Neural cell (in vitro differentiated cells): ENCODE measurements around the gene PAPPA2. TPM values are rescaled to one million over a fixed set of nuclear protein-coding genes. Genes with fewer than 3 reads are reported as not detected.

Experiments
- H2AFZ ChIP-seq: fragments of 200-600, 300-800 bp; sonication (generic), shearing (Covaris generic); 2 replicates; pipeline ENCODE4 v1.6.0; 2014; ENCODE audit warnings: low read depth, mild to moderate bottlenecking, antibody characterized with exemption, low read length, moderate library complexity
- H3F3A ChIP-seq: fragments of 200-600 bp; shearing (Covaris generic); 2 replicates; pipeline ENCODE4 v1.6.1; 2016; ENCODE audit warnings: mild to moderate bottlenecking, moderate library complexity, mixed read lengths, antibody characterized with exemption, low read length; ENCODE audit not compliant: insufficient read depth, poor library complexity, severe bottlenecking
- H3K27ac ChIP-seq: fragments of 200-600, 300-800 bp; sonication (generic), shearing (Covaris generic); 2 replicates; pipeline ENCODE4 v1.5.1; 2014; ENCODE audit warnings: mild to moderate bottlenecking, low read length, moderate library complexity
- H3K27me3 ChIP-seq: fragments of 300-800, 200-600 bp; sonication (generic), shearing (Covaris generic); 2 replicates; pipeline ENCODE4 v1.6.0; 2014; ENCODE audit warnings: mild to moderate bottlenecking, low read depth, low read length, moderate library complexity; ENCODE audit not compliant: insufficient read depth
- H3K36me3 ChIP-seq: fragments of 300-800, 200-600 bp; sonication (generic), shearing (Covaris generic); 2 replicates; pipeline ENCODE4 v1.5.1; 2014; ENCODE audit warnings: mild to moderate bottlenecking, antibody characterized with exemption, low read length, moderate library complexity; ENCODE audit not compliant: insufficient read depth
- H3K4me2 ChIP-seq: fragments of 300-800, 200-600 bp; sonication (generic), shearing (Covaris generic); 2 replicates; pipeline ENCODE4 v1.6.0; 2014; ENCODE audit warnings: mild to moderate bottlenecking, low read length
- H3K4me3 ChIP-seq: fragments of 300-800, 200-600 bp; sonication (generic), shearing (Covaris generic); 2 replicates; pipeline ENCODE4 v1.5.1; 2014; ENCODE audit warnings: mild to moderate bottlenecking, low read length, moderate library complexity
- H3K79me2 ChIP-seq: fragments of 200-600 bp; shearing (Covaris generic); replicated peaks from 2 replicates; pipeline ENCODE4 v1.6.0; 2014; ENCODE audit warnings: mild to moderate bottlenecking, low read length, moderate library complexity; ENCODE audit not compliant: insufficient read depth
- H3K9ac ChIP-seq: fragments of 300-800, 200-600 bp; sonication (generic), shearing (Covaris generic); 2 replicates; pipeline ENCODE4 v1.6.1; 2016; ENCODE audit warnings: mild to moderate bottlenecking, low read length, mixed read lengths
- H3K9me2 ChIP-seq: fragments of 200-600 bp; shearing (Covaris generic); 2 replicates; pipeline ENCODE4 v1.6.1; 2016; ENCODE audit warnings: mild to moderate bottlenecking, low read length, mixed read lengths; ENCODE audit not compliant: insufficient read depth
- H3K9me3 ChIP-seq: fragments of 200-600, 300-800 bp; sonication (generic), shearing (Covaris generic); 2 replicates; pipeline ENCODE4 v1.6.1; 2016; ENCODE audit warnings: mild to moderate bottlenecking, mixed run types, low read length, moderate library complexity, mixed read lengths
- H4K20me1 ChIP-seq: fragments of 200-600 bp; shearing (Covaris generic); 2 replicates; pipeline ENCODE4 v1.6.1; 2016; ENCODE audit warnings: mild to moderate bottlenecking, mixed run types; ENCODE audit not compliant: insufficient read depth
- EP300 ChIP-seq: fragments of 450-650 bp; conservative IDR thresholded peaks from 2 replicates; pipeline ENCODE4 v1.6.1; 2014; ENCODE audit warnings: antibody characterized with exemption, mild to moderate bottlenecking, moderate library complexity; ENCODE audit not compliant: poor library complexity, severe bottlenecking
- EZH2 ChIP-seq: fragments of 200-600, 300-800 bp; shearing (Covaris generic), sonication (generic); IDR thresholded peaks from 2 replicates; pipeline ENCODE4 v1.6.1; 2014; ENCODE audit warnings: antibody characterized with exemption, low read length, borderline replicate concordance, mild to moderate bottlenecking; ENCODE audit not compliant: insufficient read depth, poor library complexity, severe bottlenecking
- MXI1 ChIP-seq: fragments of 450-650 bp; conservative IDR thresholded peaks from 2 replicates; pipeline ENCODE4 v1.6.1; 2014; ENCODE audit warnings: antibody characterized with exemption, mild to moderate bottlenecking; ENCODE audit not compliant: poor library complexity, severe bottlenecking
- POLR2AphosphoS5 ChIP-seq: IDR thresholded peaks from 2 replicates; pipeline ENCODE4 v1.6.1; 2012
- RAD21 ChIP-seq: fragments of 450-650 bp; conservative IDR thresholded peaks from 2 replicates; pipeline ENCODE4 v1.6.1; 2014; ENCODE audit warnings: antibody characterized with exemption, mild to moderate bottlenecking, moderate library complexity
- SMC3 ChIP-seq: fragments of 450-650 bp; conservative IDR thresholded peaks from 2 replicates; pipeline ENCODE4 v1.6.1; 2014; ENCODE audit warnings: antibody characterized with exemption, mild to moderate bottlenecking, moderate library complexity; ENCODE audit not compliant: poor library complexity
- TAF1 ChIP-seq: IDR thresholded peaks from 2 replicates; pipeline ENCODE4 v1.6.1; 2012; ENCODE audit warnings: low read depth
- polyA plus RNA-seq: library from polyadenylated mRNA; depleted of rRNA; stranded (reverse); fragments of >200 nt; gene quantifications from 2 replicates; pipeline ENCODE4 v1.2.3, GENCODE V29; 2014
- TF ChIP-seq, protein P1 (sequence below): fragments of 450-650 bp; IDR thresholded peaks from 2 replicates; pipeline ENCODE4 v1.5.1; 2014; ENCODE audit warnings: antibody characterized with exemption, mild to moderate bottlenecking, moderate library complexity; ENCODE audit not compliant: poor library complexity, severe bottlenecking
- TF ChIP-seq, protein P2 (sequence below): IDR thresholded peaks from 2 replicates; pipeline ENCODE4 v1.6.1; 2012; ENCODE audit warnings: borderline replicate concordance

Gene PAPPA2
- polyA plus RNA-seq, 1 donor from 2014 or later = 0.59 TPM

DNA sequence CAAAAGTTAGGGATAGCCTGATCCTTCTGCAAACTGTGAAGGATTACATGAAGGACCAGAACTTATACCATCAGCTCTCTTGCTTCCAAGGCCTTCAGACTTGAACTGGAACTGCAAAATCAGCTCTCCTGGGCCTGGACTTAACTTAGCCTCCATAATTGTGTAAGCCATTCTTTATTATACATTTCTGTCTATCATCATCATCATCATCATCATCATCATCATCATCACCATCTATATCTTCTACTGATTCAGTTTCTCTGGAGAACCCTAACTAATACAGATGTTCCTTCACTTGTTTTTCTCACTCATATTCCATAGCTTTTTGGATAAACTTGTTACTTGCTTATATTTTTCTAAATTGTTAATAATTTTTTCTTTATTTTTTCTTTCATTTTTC is 50.0 kb downstream of the PAPPA2 start:
- no peaks in the 10 kb centered on the region for H3K79me2 ChIP-seq
- no peak for TF ChIP-seq EP300
- no peak for TF ChIP-seq EZH2
- TF ChIP-seq POLR2AphosphoS5 = no peak
- TF ChIP-seq RAD21 = no peak
- TF ChIP-seq TAF1 = no peak
- TF ChIP-seq, protein P1, sequence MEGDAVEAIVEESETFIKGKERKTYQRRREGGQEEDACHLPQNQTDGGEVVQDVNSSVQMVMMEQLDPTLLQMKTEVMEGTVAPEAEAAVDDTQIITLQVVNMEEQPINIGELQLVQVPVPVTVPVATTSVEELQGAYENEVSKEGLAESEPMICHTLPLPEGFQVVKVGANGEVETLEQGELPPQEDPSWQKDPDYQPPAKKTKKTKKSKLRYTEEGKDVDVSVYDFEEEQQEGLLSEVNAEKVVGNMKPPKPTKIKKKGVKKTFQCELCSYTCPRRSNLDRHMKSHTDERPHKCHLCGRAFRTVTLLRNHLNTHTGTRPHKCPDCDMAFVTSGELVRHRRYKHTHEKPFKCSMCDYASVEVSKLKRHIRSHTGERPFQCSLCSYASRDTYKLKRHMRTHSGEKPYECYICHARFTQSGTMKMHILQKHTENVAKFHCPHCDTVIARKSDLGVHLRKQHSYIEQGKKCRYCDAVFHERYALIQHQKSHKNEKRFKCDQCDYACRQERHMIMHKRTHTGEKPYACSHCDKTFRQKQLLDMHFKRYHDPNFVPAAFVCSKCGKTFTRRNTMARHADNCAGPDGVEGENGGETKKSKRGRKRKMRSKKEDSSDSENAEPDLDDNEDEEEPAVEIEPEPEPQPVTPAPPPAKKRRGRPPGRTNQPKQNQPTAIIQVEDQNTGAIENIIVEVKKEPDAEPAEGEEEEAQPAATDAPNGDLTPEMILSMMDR = no peak
- H4K20me1 ChIP-seq = no peaks in the 10 kb centered on the region
- no peak overlapping the region for H3K27ac ChIP-seq
- H3K36me3 ChIP-seq = no peaks in the 10 kb centered on the region
- no peak overlapping the region for H3K4me2 ChIP-seq
- no peak overlapping the region for H3K4me3 ChIP-seq
- H3K27me3 ChIP-seq = no peaks in the 10 kb centered on the region
- no peaks in the 10 kb centered on the region for H3K9me3 ChIP-seq
- no peaks in the 10 kb centered on the region for H3F3A ChIP-seq
- no peaks in the 10 kb centered on the region for H3K9me2 ChIP-seq
- no peak overlapping the region for H2AFZ ChIP-seq
- no peak overlapping the region for H3K9ac ChIP-seq

DNA sequence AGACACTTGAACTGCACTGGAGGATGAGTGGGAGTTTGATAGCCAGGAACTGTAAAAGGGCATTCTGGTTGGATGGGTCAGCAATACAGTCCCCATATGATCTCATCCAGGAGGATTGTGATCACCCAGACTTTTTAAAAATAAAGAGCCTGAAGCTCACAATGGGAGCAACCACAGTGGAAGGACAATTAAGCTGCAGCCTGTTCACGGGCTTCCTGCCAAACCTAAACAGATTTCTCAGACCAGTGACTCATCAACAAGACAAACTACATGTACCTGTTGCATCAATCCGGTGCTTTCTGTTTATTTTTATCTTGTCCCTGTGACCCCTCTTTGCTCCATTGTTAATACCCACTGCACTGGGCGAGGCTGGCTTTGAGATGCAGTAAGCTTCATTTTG is 52.3 kb downstream of the PAPPA2 start:
- no peak overlapping the region for H3K4me2 ChIP-seq

More for the DNA sequence above, 52.3 kb downstream of the PAPPA2 start:
- Histone ChIP-seq H3K9me3 (no peaks in the 10 kb centered on the region), H3K9me2 (no peaks in the 10 kb centered on the region), H3K4me3 (no peak overlapping the region), H3K27me3 (no peaks in the 10 kb centered on the region), H2AFZ (no peak overlapping the region), H3F3A (no peaks in the 10 kb centered on the region), H3K9ac (no peak overlapping the region), H3K79me2 (no peaks in the 10 kb centered on the region), H4K20me1 (no peaks in the 10 kb centered on the region), H3K27ac (no peak overlapping the region), H3K36me3 (no peaks in the 10 kb centered on the region)
- no peak for TF ChIP-seq SMC3
- TF ChIP-seq, protein P2, sequence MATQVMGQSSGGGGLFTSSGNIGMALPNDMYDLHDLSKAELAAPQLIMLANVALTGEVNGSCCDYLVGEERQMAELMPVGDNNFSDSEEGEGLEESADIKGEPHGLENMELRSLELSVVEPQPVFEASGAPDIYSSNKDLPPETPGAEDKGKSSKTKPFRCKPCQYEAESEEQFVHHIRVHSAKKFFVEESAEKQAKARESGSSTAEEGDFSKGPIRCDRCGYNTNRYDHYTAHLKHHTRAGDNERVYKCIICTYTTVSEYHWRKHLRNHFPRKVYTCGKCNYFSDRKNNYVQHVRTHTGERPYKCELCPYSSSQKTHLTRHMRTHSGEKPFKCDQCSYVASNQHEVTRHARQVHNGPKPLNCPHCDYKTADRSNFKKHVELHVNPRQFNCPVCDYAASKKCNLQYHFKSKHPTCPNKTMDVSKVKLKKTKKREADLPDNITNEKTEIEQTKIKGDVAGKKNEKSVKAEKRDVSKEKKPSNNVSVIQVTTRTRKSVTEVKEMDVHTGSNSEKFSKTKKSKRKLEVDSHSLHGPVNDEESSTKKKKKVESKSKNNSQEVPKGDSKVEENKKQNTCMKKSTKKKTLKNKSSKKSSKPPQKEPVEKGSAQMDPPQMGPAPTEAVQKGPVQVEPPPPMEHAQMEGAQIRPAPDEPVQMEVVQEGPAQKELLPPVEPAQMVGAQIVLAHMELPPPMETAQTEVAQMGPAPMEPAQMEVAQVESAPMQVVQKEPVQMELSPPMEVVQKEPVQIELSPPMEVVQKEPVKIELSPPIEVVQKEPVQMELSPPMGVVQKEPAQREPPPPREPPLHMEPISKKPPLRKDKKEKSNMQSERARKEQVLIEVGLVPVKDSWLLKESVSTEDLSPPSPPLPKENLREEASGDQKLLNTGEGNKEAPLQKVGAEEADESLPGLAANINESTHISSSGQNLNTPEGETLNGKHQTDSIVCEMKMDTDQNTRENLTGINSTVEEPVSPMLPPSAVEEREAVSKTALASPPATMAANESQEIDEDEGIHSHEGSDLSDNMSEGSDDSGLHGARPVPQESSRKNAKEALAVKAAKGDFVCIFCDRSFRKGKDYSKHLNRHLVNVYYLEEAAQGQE = no peak
- TF ChIP-seq TAF1 = no peak
- TF ChIP-seq RAD21 = no peak
- no peak for TF ChIP-seq EZH2
- no peak for TF ChIP-seq POLR2AphosphoS5
- TF ChIP-seq MXI1 = no peak
- TF ChIP-seq, protein P1 = no peak
- no peak for TF ChIP-seq EP300
